Measurements from ENCODE around the gene CBLL1. TPM values are rescaled to one million over a fixed set of nuclear protein-coding genes. Genes with fewer than 3 reads are reported as not detected.

Gene CBLL1
- polyA plus RNA-seq, 3 donors, result 15.7 to 26.9 (median 20.6) TPM

DNA sequence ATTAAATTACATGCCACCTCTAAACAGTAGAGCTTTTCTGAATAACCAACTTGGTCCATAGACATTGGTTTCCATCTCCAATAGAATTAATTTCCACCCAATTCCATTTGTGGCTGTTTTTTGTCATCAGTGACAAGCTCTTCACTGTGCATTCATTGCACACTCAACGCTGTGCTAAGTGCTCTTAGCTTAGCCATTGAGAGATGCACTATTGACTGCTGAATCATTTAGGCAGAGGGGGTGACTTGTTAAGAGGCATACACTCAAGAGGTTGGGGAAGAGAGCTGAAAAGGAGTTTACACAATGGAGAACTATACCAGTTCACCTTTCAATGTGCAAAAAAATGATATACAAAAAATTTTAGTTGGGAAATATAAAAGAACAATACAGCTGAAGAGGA, 31.9 kb upstream of the CBLL1 start:
- intact Hi-C loops (cut with micrococcal nuclease), result no loop called here
- Mint-ChIP-seq H3K9me3 (no peaks in the 10 kb centered on the region), H3K4me1 (no peaks in the 10 kb centered on the region), H3K36me3 (no peaks in the 10 kb centered on the region), H3K27me3 (ENCODE audit: low read depth in 3 of 3) (peaks cover 0 to 1% (median 0%) of the 10 kb centered on the region in 3 donors), H3K27ac (no peak overlapping the region), H3K4me3 (no peak overlapping the region)
- Histone ChIP-seq H4K20me1 (ENCODE audit: insufficient read depth, low read length) (no peaks in the 10 kb centered on the region), H3K4me2 (replicated peaks; ENCODE audit: extremely low read depth, low read length, poor library complexity, severe bottlenecking) (no peak overlapping the region), H3K79me2 (ENCODE audit: insufficient read depth, low read length) (no peaks in the 10 kb centered on the region), H3K36me3 (replicated peaks in 1 of 2; ENCODE audit: control insufficient read depth in 1 of 2, insufficient read depth in 2 of 2, low read length in 2 of 2) (no peaks in the 10 kb centered on the region), H3K9ac (ENCODE audit: insufficient read depth, low read length, poor library complexity, severe bottlenecking) (no peak overlapping the region), H3K4me3 (replicated peaks in 1 of 3; ENCODE audit: low read depth in 2 of 3, low read length in 3 of 3) (no peak overlapping the region), H3K27ac (ENCODE audit: low read depth in 1 of 2, low read length in 2 of 2) (no peak overlapping the region), H3K4me1 (ENCODE audit: control insufficient read depth in 1 of 2, insufficient read depth in 2 of 2, low read length in 2 of 2) (no peaks in the 10 kb centered on the region), H3K27me3 (ENCODE audit: control insufficient read depth in 2 of 2, insufficient read depth in 2 of 2, low read length in 2 of 2) (no peaks in the 10 kb centered on the region), H3K9me3 (replicated peaks in 1 of 2; ENCODE audit: control insufficient read depth in 1 of 2, insufficient read depth in 1 of 2, low read length in 2 of 2) (no peaks in the 10 kb centered on the region), H2AFZ (ENCODE audit: insufficient read depth, low read depth, low read length, poor library complexity, severe bottlenecking) (no peak overlapping the region)
- no peak for DNase-seq
- WGBS (ENCODE audit: insufficient coverage), result no CpG with 5 or more reads among the region's 1 CpG
- TF ChIP-seq, protein P1, sequence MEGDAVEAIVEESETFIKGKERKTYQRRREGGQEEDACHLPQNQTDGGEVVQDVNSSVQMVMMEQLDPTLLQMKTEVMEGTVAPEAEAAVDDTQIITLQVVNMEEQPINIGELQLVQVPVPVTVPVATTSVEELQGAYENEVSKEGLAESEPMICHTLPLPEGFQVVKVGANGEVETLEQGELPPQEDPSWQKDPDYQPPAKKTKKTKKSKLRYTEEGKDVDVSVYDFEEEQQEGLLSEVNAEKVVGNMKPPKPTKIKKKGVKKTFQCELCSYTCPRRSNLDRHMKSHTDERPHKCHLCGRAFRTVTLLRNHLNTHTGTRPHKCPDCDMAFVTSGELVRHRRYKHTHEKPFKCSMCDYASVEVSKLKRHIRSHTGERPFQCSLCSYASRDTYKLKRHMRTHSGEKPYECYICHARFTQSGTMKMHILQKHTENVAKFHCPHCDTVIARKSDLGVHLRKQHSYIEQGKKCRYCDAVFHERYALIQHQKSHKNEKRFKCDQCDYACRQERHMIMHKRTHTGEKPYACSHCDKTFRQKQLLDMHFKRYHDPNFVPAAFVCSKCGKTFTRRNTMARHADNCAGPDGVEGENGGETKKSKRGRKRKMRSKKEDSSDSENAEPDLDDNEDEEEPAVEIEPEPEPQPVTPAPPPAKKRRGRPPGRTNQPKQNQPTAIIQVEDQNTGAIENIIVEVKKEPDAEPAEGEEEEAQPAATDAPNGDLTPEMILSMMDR (IDR thresholded peaks at IDR 0.05), result no peak

GRCh38 chr7:107712896-107713295, 31.0 kb upstream of the CBLL1 start:
- intact Hi-C loops (cut with micrococcal nuclease), result no loop called here

More at GRCh38 chr7:107712896-107713295, 31.0 kb upstream of the CBLL1 start:
- no CpG with 5 or more reads among the region's 1 CpG for WGBS (ENCODE audit: insufficient coverage)
- Mint-ChIP-seq H3K27ac (no peak overlapping the region), H3K27me3 (ENCODE audit: low read depth in 3 of 3) (peaks cover 0 to 1% (median 0%) of the 10 kb centered on the region in 3 donors), H3K36me3 (no peaks in the 10 kb centered on the region), H3K9me3 (no peaks in the 10 kb centered on the region), H3K4me3 (no peak overlapping the region), H3K4me1 (no peaks in the 10 kb centered on the region)
- H3K9me3 ChIP-seq (replicated peaks in 1 of 2; ENCODE audit: control insufficient read depth in 1 of 2, insufficient read depth in 1 of 2, low read length in 2 of 2), result no peaks in the 10 kb centered on the region
- no peak overlapping the region for H3K4me2 ChIP-seq (replicated peaks; ENCODE audit: extremely low read depth, low read length, poor library complexity, severe bottlenecking)
- H3K79me2 ChIP-seq (ENCODE audit: insufficient read depth, low read length), result no peaks in the 10 kb centered on the region
- H3K4me3 ChIP-seq (replicated peaks in 1 of 3; ENCODE audit: low read depth in 2 of 3, low read length in 3 of 3), result no peak overlapping the region
- H3K36me3 ChIP-seq (replicated peaks in 1 of 2; ENCODE audit: control insufficient read depth in 1 of 2, insufficient read depth in 2 of 2, low read length in 2 of 2), result no peaks in the 10 kb centered on the region
- no peaks in the 10 kb centered on the region for H4K20me1 ChIP-seq (ENCODE audit: insufficient read depth, low read length)
- no peak for DNase-seq
- H3K4me1 ChIP-seq (ENCODE audit: control insufficient read depth in 1 of 2, insufficient read depth in 2 of 2, low read length in 2 of 2), result no peaks in the 10 kb centered on the region
- no peak overlapping the region for H3K9ac ChIP-seq (ENCODE audit: insufficient read depth, low read length, poor library complexity, severe bottlenecking)
- H3K27me3 ChIP-seq (ENCODE audit: control insufficient read depth in 2 of 2, insufficient read depth in 2 of 2, low read length in 2 of 2), result no peaks in the 10 kb centered on the region
- H3K27ac ChIP-seq (ENCODE audit: low read depth in 1 of 2, low read length in 2 of 2), result no peak overlapping the region
- TF ChIP-seq, protein P1 (IDR thresholded peaks at IDR 0.05), result no peak
- no peak overlapping the region for H2AFZ ChIP-seq (ENCODE audit: insufficient read depth, low read depth, low read length, poor library complexity, severe bottlenecking)
